GM06990 (cell line): ENCODE measurements around the gene ELP6.
"Not testable (repeated sequence)": the region's sequence is repeated elsewhere in the genome, so short reads cannot be mapped to it uniquely, and the experiment has no call there.

Experiments
- DNase-seq: peaks from one replicate; pipeline ENCODE4 v3.0.0-alpha.2; 2011; ENCODE audit not compliant: insufficient read length; ENCODE audit errors: extremely low read depth
- H3K27me3 ChIP-seq: replicated peaks from 2 replicates; pipeline ENCODE4 v1.6.0; 2011; ENCODE audit warnings: low read length; ENCODE audit not compliant: control insufficient read depth, insufficient read depth
- H3K36me3 ChIP-seq: 2 replicates; pipeline ENCODE4 v1.5.1; 2011; ENCODE audit warnings: low read length; ENCODE audit not compliant: control insufficient read depth, insufficient read depth
- H3K4me3 ChIP-seq: replicated peaks from 2 replicates; pipeline ENCODE4 v1.5.1; 2011; ENCODE audit warnings: low read depth, mild to moderate bottlenecking, control low read depth, low read length
- TF ChIP-seq, protein P1 (sequence below): IDR thresholded peaks from 2 replicates; pipeline ENCODE4 v1.5.1; 2011; ENCODE audit warnings: low read length, control low read depth, mild to moderate bottlenecking, inconsistent platforms; ENCODE audit not compliant: insufficient read depth, poor library complexity, severe bottlenecking

Gene ELP6

DNA sequence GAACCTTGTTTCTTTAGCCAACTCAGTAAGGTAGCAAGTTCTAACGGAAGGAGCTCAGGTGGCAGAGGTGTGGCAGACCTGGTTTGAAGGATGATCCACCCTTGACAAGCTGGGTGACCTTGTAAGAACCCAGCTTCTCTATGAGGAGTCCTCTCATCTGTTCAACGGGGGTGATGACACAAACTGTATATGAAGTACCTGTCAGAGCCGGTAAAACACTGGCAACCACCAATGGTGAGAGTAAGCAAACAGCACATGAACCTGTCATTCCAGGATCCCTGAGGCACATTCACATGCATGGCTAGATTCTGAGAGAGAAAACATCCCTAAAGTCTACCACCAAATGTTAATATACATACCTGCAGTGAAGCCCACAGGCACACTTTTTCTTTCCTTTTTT is 40.1 kb downstream of the ELP6 start:
- no peak for DNase-seq
- Histone ChIP-seq H3K36me3 (no peaks in the 10 kb centered on the region), H3K27me3 (no peaks in the 10 kb centered on the region), H3K4me3 (no peak overlapping the region)
- TF ChIP-seq, protein P1, sequence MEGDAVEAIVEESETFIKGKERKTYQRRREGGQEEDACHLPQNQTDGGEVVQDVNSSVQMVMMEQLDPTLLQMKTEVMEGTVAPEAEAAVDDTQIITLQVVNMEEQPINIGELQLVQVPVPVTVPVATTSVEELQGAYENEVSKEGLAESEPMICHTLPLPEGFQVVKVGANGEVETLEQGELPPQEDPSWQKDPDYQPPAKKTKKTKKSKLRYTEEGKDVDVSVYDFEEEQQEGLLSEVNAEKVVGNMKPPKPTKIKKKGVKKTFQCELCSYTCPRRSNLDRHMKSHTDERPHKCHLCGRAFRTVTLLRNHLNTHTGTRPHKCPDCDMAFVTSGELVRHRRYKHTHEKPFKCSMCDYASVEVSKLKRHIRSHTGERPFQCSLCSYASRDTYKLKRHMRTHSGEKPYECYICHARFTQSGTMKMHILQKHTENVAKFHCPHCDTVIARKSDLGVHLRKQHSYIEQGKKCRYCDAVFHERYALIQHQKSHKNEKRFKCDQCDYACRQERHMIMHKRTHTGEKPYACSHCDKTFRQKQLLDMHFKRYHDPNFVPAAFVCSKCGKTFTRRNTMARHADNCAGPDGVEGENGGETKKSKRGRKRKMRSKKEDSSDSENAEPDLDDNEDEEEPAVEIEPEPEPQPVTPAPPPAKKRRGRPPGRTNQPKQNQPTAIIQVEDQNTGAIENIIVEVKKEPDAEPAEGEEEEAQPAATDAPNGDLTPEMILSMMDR = no peak

DNA sequence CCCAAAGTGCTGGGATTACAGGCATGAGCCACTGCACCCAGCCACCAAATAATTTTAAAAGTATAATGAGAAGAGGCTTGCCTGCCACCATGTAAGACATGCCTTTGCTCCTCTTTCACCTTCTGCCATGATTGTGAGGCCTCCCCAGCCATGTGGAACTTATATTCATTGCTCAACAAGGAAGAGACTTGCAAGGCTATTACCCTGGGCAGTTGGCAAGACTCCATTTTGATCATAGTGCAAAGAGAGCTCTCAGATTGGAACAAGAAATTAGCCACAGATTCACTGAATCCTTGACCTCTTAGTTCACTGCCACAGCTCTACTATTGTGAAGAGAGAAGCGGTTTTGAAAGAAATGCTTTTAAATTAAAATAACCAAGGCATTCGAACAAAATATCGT is 43.9 kb downstream of the ELP6 start:
- TF ChIP-seq, protein P1 = no peak
- no peaks in the 10 kb centered on the region for H3K27me3 ChIP-seq
- H3K36me3 ChIP-seq = no peaks in the 10 kb centered on the region
- H3K4me3 ChIP-seq = no peak overlapping the region
- no peak for DNase-seq

DNA sequence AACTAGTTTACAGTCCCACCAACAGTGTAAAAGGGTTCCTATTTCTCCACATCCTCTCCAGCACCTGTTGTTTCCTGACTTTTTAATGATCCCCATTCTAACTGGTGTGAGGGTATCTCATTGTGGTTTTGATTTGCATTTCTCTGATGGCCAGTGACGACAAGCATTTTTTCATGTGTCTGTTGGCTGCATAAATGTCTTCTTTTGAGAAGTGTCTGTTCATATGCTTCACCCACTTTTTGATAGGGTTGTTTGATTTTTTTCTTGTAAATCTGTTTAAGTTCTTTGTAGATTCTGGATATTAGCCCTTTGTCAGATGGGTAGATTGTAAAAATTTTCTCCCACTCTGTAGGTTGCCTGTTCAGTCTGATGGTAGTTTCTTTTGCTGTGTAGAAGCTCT is 45.2 kb downstream of the ELP6 start:
- not testable (repeated sequence) for H3K27me3 ChIP-seq, DNase-seq, H3K36me3 ChIP-seq, H3K4me3 ChIP-seq

DNA sequence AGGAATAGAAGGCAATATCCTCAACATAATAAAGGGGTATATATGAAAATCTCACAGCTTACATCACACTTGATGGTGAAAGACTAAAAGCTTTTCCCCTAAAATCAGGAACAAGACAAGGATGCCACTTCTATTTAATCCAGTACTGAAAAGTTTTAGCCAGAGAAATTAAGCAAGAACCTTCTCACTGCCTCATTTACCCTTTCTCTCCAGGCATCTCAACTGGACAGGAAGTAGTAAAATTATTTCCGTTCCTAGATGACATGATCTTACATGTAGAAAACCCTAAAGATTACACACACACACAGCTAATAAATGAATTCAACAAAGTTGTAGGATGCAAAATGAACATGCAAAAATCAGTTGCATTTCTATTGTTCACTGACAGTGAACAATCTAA is 48.9 kb downstream of the ELP6 start:
- Histone ChIP-seq H3K36me3 (no peaks in the 10 kb centered on the region), H3K27me3 (no peaks in the 10 kb centered on the region), H3K4me3 (no peak overlapping the region)
- TF ChIP-seq, protein P1 = no peak
- peak; percentile 16 for DNase-seq

DNA sequence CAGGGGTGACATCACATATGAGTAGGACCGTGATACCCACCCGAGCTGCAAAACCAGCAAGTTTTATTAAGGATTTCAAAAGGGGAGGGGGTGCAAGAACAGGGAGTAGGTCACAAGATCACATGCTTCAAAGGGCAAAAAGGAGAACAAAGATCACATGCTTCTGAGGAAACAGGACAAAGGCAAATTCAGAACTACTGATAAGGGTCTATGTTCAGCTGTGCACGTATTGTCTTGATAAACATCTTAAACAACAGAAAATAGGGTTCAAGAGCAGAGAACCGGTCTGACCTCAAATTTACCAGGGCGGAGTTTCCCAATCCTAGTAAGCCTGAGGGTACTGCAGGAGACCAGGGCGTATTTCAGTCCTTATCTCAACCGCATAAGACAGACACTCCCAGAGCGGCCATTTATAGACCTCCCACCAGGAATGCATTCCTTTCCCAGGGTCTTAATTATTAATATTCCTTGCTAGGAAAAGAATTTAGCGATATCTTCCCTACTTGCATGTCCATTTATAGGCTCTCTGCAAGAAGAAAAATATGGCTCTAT is 53.9 kb downstream of the ELP6 start:
- not testable (repeated sequence) for H3K36me3 ChIP-seq, DNase-seq, H3K4me3 ChIP-seq, H3K27me3 ChIP-seq

DNA sequence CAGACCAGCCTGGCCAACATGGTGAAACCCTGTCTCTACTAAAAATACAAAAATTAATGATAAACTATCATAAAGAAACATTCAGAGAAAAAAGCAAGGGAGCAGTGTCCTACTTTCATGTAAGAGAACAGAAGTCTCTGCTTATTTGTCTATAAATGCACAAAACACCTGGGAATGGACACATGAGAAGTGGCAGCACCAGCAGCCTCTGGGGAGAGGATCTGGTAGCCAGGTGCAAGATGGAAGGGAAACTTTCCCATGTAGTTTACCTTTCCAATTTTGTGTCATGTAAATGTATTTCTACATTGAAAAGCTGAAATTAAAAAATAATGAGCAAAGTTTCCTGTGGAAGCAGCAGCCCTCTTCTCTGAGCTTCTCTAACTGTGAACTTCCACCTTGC is 56.5 kb downstream of the ELP6 start:
- TF ChIP-seq, protein P1 = no peak
- Histone ChIP-seq H3K4me3 (no peak overlapping the region), H3K36me3 (no peaks in the 10 kb centered on the region), H3K27me3 (no peaks in the 10 kb centered on the region)
- DNase-seq = no peak

DNA sequence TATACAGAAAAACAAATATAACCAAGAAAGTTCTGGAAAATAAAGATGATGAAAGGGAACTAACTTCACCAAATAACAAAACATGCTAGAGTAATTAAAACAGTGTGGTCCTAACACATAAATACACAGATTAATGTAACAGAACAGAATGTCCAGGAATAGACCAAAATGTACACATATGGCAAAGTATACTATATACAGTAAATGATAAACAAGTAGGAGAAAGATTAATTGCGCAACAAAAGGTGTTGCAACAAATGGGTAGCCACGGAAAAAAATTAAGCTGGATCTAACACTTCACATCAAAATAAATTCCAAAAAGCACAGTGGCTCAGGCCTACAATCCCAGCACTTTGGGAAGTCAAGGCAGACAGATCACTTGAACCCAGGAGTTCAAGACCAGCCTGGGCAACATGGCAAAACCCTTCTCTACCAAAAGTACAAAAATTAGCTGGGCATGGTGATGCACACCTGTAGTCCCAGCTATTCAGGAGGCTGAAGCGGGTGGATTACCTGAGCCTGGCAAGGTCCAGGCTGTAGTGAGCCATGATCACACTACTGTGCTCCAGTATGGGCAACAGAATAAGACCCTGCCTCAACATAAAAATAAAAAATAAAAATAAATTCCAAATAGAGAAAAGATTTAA is 57.6 kb downstream of the ELP6 start:
- TF ChIP-seq, protein P1 = no peak
- no peak for DNase-seq
- no peaks in the 10 kb centered on the region for H3K27me3 ChIP-seq
- H3K36me3 ChIP-seq = no peaks in the 10 kb centered on the region
- no peak overlapping the region for H3K4me3 ChIP-seq
